ENCODE measurements around the gene FAM107A.

DNA sequence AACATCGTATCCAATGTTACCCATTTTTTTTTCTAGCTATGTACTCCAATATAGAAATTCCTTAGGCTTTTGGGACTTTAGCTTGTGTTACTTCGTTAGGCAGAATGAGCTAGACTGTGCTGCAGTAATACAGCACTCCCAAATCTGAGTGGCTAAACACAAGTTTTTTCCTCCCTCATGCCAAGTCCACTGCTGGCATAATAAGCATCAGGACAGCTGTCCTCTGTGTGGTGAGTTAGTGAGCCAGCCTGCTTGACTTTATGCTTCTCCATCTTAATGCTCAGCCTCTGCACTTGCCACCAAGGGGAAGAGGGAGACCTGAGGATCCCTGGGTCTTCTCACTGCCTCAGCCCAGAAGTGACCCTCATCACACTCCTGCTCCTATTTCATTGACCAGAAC, 22.0 kb downstream of the FAM107A start:
- TF ChIP-seq, protein P1, sequence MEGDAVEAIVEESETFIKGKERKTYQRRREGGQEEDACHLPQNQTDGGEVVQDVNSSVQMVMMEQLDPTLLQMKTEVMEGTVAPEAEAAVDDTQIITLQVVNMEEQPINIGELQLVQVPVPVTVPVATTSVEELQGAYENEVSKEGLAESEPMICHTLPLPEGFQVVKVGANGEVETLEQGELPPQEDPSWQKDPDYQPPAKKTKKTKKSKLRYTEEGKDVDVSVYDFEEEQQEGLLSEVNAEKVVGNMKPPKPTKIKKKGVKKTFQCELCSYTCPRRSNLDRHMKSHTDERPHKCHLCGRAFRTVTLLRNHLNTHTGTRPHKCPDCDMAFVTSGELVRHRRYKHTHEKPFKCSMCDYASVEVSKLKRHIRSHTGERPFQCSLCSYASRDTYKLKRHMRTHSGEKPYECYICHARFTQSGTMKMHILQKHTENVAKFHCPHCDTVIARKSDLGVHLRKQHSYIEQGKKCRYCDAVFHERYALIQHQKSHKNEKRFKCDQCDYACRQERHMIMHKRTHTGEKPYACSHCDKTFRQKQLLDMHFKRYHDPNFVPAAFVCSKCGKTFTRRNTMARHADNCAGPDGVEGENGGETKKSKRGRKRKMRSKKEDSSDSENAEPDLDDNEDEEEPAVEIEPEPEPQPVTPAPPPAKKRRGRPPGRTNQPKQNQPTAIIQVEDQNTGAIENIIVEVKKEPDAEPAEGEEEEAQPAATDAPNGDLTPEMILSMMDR (IDR thresholded peaks at IDR 0.05), result no peak
- TF ChIP-seq POLR2A (IDR thresholded peaks at IDR 0.05), result no peak
